Neural progenitor cell (in vitro differentiated cells): ENCODE data around the gene ULK3.

Source experiments
- EZH2 ChIP-seq: fragments of 200-600 bp; sonication (generic); IDR thresholded peaks from 2 replicates; pipeline ENCODE4 v1.6.1; 2017; ENCODE audit warnings: antibody characterized with exemption, mild to moderate bottlenecking, moderate library complexity
- EZH2phosphoT487 ChIP-seq: fragments of 200-600 bp; sonication (generic); IDR thresholded peaks from 2 replicates; pipeline ENCODE4 v1.6.1; 2017; ENCODE audit warnings: antibody characterized with exemption
- TF ChIP-seq, protein P1 (sequence below): fragments of 200-600 bp; sonication (generic); IDR thresholded peaks from 2 replicates; pipeline ENCODE4 v1.5.1; 2017; ENCODE audit warnings: antibody characterized with exemption, mild to moderate bottlenecking

DNA sequence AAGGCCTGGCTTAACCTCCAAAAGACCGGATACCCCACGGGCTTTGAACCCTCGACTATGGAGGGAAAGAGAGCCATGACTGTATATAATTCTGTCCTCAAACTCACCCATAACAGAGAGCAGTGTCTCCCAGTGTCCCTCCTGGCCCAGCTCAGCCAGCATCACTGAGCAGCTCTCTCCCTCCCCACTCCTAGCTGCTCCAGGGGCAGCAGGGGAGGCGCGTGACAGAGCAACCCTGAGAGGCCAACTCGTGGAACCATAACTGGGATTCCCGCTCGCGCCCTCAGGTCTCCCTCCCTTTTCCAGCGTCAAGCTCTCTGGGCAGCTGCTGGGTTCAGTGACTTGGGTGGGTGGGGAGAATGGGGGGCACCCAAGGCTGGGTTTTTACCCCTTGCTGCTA, 17.1 kb downstream of the ULK3 start:
- TF ChIP-seq, protein P1, sequence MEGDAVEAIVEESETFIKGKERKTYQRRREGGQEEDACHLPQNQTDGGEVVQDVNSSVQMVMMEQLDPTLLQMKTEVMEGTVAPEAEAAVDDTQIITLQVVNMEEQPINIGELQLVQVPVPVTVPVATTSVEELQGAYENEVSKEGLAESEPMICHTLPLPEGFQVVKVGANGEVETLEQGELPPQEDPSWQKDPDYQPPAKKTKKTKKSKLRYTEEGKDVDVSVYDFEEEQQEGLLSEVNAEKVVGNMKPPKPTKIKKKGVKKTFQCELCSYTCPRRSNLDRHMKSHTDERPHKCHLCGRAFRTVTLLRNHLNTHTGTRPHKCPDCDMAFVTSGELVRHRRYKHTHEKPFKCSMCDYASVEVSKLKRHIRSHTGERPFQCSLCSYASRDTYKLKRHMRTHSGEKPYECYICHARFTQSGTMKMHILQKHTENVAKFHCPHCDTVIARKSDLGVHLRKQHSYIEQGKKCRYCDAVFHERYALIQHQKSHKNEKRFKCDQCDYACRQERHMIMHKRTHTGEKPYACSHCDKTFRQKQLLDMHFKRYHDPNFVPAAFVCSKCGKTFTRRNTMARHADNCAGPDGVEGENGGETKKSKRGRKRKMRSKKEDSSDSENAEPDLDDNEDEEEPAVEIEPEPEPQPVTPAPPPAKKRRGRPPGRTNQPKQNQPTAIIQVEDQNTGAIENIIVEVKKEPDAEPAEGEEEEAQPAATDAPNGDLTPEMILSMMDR = no peak
- no peak for TF ChIP-seq EZH2
- no peak for TF ChIP-seq EZH2phosphoT487
